Stimulated activated CD4-positive, alpha-beta T cell treated with anti-CD3 and anti-CD28 coated beads, Interleukin-2, amount 100 ng/mL, for 48 hours (primary cell): ENCODE measurements around the gene LYRM2.

Experiments used
- DNase-seq, 2 donors: peaks; one replicate each; pipeline ENCODE4 v3.0.0-alpha.2; 2020

The LYRM2 gene

DNA sequence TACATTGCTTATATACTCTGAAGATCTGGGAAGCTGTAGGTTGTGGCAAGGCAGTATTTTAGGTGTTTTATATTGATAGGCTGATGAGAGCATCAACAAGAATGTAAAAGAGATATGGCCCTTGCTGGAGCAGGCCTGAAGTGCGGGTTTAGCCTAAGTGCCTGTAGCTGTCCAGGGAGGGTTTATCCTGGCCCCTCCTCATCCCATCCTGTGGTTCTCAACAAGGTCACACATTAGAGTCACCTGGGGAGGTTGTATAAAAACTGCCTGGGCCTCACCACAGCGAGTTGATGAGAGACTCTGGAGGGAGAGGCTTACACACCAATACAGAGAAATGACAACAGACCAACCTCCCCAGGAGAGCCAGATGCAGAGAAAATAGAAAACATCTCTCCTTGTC lies 48.4 kb downstream of the LYRM2 start:
- DNase-seq: no peak

DNA sequence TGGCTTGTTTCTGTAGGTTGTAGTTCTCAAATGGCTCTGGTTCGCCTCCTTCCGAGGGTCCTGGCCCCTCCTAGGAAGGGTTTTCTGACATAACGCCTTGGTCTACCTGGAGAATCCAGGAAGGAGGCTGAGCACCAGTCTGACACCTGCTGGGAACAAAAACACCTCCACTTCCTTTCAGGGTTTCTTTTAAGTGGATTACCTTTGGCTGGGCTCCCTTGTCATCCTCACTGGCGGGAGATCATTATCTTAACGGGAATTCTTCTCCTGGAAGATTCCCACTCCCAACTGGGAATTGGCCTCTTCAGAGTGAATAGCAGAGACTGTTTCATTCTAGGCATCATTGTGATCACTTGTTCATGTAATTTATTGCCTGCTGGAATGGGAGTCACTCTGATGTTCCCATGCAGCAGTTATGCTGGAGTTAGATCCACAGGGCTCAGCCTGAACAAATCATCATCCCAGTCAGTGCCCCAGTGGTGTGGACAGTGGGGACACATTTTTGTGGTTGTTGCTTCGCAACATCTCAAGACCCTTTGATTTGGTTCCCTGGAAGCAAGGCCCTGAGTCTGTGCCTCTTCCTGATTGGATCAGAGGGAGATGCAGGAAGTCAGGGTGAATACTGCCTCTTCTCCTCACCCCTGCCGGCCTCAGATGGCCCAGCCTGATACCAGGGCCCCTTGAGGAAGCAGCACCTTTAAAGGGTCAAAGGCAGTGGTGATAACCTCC lies 49.1 kb downstream of the LYRM2 start:
- no peak for DNase-seq

DNA sequence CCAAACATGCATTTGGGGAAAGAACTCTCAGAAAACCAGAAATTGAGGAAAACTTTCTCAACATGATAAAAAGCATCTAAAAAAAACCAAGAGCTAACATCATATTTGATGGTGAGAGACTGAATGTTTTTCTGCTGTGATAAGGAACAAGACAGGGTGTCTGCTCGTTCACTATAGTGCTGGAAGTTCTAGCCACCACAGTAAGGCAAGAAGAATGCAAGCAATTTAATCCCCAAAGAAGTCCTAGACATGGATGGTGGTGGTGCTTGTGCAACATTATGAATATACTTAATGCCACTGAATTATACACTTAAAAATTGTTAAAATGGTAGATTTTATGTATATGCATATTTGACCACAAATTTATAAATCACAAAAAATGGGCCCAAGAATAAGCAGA lies 53.4 kb downstream of the LYRM2 start:
- DNase-seq: no peak

DNA sequence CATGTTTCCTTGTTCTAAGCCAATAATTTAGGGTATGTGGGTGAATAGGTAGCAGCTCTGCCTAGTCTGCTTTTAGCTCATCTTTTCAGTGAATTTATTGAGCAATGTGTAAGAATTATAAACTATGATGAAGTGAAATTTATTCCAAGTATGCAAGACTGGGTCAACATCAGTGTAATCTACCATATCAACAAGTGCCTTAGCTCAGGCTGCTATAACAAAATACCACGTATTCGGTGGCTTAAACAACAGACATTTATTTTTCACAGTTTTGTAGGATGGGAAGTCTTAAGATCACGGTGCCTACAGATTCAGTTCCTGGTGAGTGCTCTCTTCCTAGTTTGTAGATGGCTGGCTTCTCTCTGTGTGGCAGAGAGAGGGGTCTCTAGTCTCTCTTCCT lies 54.0 kb downstream of the LYRM2 start:
- DNase-seq: no peak

DNA sequence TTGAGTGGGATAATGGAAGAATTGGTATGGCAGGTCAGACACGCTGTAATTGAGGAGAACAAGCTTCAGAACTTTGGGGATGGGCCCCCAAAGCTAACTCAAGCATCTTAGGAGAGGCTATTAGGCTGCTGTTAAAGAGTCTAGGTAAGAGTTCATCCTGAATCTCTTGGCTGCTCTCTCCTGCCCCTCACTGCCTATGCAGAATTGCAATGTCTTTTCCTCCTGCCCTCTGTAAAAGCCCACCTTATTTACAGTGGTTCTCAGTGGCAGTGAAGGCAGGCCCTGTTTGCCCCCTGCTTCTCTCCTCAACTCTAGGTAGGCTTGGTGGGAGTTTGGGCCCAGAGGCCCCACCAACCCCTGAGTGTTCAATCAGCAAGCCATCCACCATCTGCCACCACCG lies 55.0 kb downstream of the LYRM2 start:
- DNase-seq: no peak

DNA sequence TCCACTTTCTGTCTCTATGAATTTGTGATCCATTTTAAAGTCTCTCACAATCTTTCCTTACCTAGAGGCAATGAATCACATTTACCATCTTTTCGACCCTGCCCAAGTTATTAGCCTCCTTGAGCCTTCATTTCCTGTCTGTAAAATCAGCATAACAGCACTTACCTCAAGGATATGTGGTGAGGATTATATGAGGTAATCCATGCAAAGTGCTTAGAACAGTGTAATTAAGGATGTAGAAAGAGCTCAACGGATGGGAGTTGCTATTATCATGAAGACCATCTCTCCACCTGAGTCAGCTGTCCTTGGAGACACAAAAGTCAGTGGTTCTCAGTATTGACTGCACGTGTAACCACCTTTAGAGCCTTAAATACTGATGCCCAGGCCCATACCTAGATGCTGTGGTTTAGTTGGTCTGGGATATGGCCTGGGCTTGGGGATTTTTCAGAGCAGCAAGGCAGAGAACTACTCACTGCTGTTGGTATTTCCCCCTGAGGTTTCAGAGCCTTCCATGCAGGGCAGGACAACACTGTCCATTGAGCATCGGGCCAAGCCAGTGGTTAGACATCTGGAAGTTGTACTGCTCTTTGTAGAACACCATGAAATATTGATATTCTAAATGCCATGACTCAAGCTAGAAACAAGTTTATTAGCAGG lies 55.8 kb downstream of the LYRM2 start:
- DNase-seq: no peak

DNA sequence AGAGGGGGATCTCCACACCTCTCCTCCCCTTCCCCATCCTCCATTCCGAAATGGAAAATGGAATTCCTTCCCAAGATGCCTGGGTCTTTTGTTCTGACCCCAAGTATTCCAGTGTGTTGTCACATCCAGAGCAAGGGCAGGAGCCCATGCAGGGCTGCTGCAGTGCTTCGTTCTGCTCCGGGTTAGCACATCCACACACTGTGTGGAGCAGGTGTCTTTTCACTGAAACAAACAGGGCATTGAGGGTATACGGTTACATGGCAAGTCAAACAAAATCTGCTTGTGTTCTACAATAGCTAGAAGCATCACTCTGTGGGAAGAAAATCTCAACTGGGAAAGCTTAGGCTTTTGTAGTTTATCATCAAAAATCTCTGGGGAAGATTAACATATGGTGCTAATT lies 56.9 kb downstream of the LYRM2 start:
- DNase-seq: no peak

DNA sequence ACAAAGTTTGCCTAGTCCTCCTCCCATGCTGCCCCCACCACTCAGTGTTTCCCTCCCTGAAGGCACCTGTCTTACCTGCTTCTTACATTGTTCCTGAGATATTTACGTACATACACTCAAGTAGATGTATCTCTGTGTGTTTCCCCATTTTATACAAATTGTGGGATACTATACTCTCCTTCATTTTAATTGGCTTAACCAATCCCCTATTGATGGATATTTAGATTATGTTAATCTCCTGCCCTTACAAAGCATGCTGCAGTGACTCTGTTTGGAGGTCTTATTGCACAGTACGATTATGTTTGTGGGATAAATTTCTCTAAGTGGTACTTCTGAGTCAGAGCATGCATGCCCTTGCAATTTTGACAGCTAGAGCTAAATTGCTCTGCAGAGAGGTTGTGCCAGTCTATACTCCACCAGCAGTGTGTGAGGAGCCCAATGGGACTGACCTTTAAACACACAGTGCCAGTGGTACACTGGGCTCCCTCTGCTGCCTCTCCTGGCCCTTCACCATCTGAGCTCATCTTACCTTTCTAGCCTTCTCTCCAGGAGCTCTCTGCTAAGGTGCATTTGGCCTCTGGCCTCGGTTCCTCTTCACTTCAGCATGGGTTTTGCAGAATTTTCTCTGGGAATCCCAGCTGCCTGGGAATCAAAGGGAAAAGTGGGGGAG lies 57.4 kb downstream of the LYRM2 start:
- DNase-seq: no peak

DNA sequence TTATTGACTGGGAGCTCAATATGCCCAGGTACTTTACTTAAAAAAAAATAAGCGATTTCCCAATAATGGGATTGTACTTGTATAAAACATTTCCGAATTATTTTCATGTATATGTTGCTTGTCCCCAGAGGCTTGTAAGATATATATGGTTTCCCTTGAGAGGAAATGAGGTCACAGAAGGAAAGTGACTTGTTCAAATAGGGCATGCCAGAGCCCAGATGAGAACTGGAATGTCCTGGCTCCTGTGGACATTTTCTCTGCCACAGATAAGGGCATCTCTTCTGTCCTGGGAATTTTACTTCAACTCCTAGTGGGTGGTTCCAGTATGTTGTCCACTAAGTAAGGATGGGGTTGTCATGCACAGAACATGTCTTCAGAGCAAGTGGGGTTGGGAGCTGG lies 63.0 kb downstream of the LYRM2 start:
- DNase-seq: no peak

DNA sequence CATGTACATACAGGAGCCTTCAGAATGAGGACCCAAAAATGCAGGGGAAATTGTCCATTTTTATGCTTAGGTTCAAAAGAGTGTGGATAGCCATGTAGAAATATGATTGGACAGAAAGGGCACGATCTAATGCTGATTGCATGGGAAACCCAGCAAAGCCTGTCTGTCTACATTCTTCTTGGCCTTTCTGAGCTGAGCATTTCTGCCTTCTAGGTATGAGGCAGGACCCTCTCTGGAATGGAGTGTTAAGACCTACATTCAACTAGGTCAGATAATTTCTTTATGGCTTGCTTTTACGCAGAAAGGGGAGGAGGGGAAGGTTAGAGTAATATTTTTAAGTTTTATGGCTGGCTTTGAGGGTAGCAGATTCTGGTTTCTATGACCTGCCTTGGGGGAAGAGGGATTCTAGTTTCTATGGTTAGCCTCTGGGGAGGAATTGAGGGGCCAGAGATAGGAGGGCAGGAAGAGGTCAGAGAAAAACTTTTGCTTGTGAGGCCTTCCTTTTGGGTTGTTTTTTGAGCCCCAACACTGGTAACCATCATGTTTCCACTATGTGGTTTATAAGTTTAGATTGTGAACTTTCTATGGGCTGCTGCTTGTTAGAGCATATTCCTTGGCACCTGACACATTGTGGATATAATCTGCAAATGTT lies 63.5 kb downstream of the LYRM2 start:
- no peak for DNase-seq

DNA sequence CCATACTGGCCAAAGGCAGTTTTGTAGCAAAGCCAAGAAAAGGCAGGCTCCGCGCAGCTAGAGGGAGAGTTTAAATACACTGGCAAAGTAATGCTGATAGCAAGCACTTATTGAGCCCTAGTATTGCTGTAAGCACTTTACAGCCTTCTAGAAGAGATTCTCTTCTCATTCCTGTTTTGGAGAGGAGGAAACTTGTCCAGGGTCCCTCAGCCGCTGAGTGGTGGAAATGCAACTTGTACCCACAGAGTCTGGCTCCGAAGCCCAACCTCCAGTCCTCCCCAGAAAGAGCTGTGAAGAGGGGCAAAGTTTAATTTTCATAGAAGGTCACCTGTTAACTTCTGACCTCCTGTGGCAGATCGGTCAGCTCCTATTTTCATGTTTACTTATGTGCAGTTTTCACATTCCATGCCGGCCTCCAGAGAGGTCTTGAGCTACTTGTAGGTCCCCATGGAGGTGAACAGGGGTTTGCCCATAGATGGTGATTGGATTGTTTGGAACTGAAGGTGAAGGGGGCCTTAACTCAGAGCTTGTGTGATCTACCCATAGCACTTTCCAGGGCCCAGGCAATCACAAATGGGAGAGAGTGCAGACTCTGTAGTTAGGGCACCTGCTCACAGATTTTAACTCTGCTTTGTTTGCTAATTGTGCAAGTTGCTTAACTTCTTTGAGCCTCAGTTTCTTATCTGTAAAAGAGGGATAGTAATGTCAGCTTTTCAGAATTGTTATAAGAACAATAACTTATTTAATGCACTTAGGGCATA lies 70.7 kb downstream of the LYRM2 start:
- no peak for DNase-seq

DNA sequence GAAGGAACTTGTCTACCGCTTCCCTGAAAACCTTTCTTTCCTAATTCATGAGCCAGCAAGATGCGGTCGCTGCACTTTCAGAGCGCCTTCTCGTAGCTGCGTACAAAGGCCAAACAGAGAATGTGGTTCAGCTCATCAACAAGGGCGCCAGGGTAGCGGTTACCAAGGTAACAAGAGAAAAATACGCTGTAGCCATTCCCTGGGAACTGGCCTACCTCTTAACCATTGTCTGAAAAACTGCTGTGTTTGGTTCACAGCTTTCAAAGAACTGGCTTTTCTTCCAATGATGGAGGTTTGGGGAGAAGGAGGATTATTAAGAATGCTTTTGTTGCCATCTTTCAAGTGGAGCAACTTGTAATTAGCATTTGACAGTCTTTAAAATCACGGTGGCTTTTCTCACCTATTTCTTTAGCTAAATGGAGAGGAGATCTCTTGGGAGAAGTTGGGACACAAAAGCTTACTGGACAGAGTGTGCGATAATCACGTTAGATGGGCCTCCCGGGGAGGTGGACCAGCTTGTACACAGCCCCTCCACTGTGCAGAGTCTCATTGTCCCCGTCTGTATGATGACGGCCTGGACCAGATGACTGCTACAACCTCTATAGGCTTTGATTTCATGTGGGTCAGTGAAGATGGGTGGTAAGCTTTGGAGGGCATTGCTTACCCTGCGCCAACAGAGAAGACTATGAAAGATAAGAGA lies 71.5 kb downstream of the LYRM2 start:
- DNase-seq: no peak

DNA sequence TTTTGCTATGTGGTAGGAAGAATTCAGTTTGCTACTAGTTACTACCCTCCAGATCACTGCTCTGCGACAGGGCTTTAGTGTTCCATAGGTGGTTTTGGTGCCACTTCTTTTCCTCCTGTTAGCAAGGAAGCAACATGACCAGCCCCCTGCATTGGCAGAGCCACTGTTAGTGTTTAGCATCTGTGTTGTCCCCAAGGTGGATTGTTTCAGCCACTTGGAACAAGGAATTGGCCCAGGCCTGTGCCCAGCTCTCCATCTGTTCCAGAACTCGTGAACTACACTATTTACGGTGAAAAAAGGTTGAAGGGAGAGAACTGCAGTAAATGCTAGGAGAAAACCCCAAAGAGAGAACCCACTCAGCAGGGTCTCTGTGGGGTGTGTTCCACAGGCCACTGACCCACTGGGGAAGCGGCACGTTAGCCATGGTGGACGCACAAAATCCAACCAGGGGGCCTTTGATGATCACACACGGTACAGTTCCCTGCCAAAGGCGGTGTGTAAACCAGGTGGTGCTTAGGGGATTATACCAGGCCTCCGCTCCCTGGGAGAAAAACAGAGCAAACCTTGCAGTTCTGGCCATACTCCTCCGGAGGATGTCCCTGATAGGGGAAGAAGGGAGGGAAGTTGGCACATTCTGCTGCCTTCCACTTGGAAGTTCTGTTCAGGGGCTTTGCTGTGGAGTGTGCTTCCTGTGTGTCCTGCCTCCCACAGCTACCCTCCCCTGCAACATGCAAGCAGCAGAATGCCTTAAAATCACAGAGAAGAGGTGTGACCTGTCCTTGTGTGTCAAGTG lies 72.3 kb downstream of the LYRM2 start:
- DNase-seq: no peak

DNA sequence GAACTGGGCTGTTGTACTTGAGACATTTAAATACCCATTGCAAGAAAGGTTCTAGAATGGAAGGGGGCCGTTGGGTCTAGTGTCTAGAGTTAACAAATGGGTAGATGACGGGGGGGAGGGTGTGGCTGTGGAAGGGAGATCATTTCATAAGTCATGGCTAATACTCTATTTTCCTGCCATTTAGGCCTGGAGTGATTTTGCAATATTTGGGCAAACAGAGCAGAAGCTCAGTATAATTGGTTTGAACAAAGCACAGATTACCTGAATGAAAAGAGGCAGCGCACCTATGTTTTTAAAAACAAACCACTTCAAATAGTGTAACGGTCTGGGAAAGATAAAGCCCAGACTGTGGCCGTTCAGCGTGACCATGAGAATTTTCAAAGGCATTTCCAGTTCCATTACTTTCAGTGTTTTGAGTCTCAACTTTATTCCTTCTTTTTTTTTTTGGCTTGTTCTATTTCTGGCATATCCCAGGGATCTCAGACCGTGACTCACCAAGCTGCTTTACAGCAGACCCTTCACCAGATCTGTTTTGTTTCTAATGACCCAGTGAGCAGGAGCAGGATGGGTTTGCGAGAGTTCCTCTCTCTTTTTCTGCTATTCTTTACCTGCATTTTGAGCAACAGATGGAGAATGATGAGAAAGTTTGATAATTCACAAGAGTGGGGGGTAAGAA lies 73.7 kb downstream of the LYRM2 start:
- DNase-seq: no peak

DNA sequence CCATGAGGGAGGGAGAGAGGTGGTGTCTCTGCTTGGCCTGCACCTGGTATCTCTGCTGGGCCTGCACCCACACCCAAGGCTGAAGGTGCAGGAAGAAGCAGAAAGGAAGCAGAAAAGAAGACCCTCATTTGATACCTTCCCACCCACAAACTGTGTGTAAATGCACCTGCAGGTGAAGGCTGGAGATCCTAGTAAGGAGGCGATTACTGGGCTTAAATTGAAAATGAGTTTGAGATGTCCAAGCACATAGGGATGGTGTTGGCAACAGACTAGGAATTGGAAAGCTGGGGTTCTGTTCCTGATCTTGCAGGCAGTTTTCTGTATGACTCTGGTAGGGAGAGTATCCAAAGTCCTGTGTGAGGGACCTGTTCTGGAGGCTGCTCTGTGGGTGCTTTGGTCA lies 74.7 kb downstream of the LYRM2 start:
- DNase-seq: no peak

DNA sequence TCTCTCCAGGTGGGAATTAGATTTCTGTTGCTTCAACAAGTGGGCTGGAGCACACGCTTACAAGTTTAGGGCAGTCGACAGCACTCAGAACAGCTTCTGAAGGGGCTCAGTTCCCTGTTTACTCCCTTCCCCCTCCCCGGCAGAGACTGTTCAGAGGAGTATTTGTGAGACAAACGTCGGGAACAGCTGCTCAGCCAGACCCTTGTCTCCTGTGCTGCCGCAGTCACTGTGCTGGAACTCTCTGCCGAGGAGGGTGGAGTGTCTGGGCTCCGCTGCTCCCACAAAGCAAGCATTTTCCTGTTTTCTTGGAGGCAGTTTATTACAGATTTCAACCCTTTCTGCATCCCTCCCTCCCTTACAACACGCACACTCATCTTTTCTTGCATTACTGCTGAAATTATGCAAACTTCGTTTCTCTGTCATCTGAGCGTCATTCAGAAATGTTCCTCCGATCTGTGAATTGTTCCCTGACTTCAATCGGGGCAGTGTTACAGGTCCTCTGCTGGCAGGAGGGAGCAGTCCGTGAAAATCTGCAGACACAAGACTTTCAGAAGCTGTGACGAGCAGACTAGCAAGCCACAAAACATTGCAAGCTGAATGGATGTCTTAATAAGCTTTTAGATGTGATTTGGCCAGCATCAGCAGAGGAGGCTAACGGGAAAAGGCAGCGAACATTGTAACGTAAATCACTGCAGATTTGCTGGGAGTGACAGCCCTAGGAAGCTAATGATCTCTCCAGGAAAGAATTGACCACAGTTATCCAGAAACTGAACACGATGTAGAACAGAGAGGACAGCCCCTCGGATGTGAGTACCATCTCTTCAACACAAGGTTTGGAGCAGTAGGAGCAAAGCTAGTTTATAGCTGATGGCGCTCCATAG lies 76.2 kb downstream of the LYRM2 start:
- no peak for DNase-seq

DNA sequence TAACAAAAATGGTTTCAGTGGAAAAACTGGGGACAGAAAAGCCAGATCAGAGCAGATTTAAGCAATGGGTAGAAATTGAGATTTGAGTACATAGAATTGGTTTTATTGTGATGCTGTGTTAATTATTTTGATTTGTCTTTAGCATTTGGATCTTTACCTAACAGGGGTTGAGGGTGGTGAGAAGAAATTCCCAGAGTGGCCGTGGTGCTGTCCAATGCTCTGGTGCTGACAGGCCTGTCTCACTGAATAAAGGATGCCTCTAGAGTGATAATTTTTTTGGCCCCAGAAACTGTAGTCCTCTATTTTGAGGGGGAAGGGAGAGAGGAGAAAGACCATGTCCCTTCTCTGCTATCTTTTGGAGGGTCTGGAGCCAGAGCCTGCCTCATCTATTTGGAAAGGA lies 79.1 kb downstream of the LYRM2 start:
- no peak for DNase-seq

DNA sequence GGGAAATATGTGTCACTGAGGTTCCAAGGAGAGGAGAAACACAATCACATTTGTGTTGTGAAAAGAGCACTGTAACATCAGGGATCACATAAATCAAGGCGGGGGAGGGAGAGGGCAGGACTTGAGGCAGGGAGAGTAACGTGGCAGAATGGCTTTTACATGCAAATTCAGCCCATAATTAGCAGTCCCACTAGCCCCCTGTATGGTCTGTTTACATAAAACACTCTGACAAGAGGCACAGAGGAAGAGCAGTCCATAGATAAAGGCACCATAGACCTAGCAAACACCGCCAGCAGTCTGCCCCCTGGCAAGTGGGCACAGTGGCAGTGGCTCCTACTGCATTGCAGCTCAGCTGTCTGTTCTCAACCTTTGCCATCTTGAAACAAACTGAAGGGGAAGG lies 82.7 kb downstream of the LYRM2 start:
- no peak for DNase-seq

DNA sequence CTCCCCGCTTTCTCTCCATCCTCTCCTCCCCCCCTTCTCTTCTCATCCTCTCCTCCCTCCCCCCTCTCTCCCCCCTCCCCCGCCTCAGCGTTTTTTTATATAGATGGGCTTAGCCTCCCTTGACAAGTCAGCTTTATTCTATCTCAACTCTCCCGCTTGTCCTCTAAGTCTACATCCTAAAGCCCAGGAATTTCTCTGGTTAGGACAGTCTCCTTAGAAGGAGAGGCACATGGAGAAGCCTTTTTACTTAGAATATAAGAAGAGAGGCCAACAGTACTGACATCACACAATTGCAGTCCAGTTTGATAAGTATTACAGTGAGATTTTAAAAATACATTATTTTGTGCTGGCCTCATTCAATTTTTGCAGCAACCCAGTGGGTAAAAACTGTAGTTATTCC lies 83.5 kb downstream of the LYRM2 start:
- no peak for DNase-seq

DNA sequence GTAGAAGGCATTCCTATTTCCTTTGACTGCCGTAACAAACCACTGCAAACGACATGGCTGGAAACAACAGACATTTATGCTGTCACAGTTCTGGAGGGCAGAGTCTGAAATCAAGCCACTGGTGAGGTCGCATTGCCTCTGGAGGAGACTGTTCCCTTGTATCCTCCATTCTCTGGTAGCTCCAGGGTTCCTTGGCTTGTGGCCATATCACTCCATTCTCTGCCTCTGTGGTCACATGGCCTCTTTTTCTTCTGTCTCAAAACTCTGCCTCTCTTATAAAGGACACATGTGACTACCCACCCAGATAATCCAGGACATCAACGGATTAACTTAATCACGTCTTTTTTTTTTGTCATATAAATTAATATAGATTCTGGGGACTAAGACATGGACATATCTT lies 84.4 kb downstream of the LYRM2 start:
- DNase-seq: no peak
